Tibial nerve (tissue), 4 donors: ENCODE results near the gene TGDS.

Experiments
- CTCF ChIP-seq, 5 experiments: fragments of 200-600 bp in 3 of 5; fragments of 450-650 bp in 2 of 5; sonication (generic) in 3 of 5; IDR thresholded peaks; one replicate each; pipeline ENCODE4 v1.5.1; 2016 to 2019; ENCODE audit warnings: antibody characterized with exemption in 5 of 5, mild to moderate bottlenecking in 3 of 5, moderate library complexity in 2 of 5
- EP300 ChIP-seq, 2 donors: sonication (generic); formaldehyde crosslinking; IDR thresholded peaks; one replicate each; pipeline ENCODE4 v1.6.1; 2017; ENCODE audit warnings: antibody characterized with exemption in 2 of 2, mild to moderate bottlenecking in 1 of 2
- POLR2A ChIP-seq, 2 donors: fragments of 450-650 bp; IDR thresholded peaks; one replicate each; pipeline ENCODE4 v1.6.1; 2017; ENCODE audit warnings: antibody characterized with exemption in 2 of 2, mild to moderate bottlenecking in 2 of 2, moderate library complexity in 2 of 2

- no peak for TF ChIP-seq CTCF (IDR thresholded peaks at IDR 0.05)
- no peak for TF ChIP-seq EP300 (IDR thresholded peaks at IDR 0.05)
- no peak for TF ChIP-seq POLR2A (IDR thresholded peaks at IDR 0.05)
Observed at GRCh38 chr13:94568443-94568842, 27.5 kb downstream of the TGDS start.
